HG03139 (cell line): Measurements from ENCODE around the gene TRIM7.
"Not testable (repeated sequence)": the region's sequence is repeated elsewhere in the genome, so short reads cannot be mapped to it uniquely, and the experiment has no call there.

Experiments used
- ATAC-seq: cut with Tn5 transposase; IDR thresholded peaks from one replicate; pipeline ENCODE4 v1.9.1; 2021; ENCODE audit not compliant: unreplicated experiment

TRIM7 gene

GRCh38 chr5:181214249-181214648 lies 9.3 kb upstream of the TRIM7 start:
- ATAC-seq: not testable (repeated sequence)

GRCh38 chr5:181212934-181213333 lies 7.9 kb upstream of the TRIM7 start:
- ATAC-seq: no peak

- no peak for ATAC-seq
Observed at GRCh38 chr5:181212080-181212479, 7.1 kb upstream of the TRIM7 start.

GRCh38 chr5:181211208-181211607 lies 6.2 kb upstream of the TRIM7 start:
- ATAC-seq: no peak

GRCh38 chr5:181210698-181211097 lies 5.7 kb upstream of the TRIM7 start:
- ATAC-seq: not testable (repeated sequence)

- ATAC-seq: not testable (repeated sequence)
Observed at GRCh38 chr5:181210148-181210547, 5.2 kb upstream of the TRIM7 start.

- not testable (repeated sequence) for ATAC-seq
Observed at GRCh38 chr5:181209006-181209405, 4.0 kb upstream of the TRIM7 start.

- no peak for ATAC-seq
Observed at GRCh38 chr5:181207960-181208253, 2.9 kb upstream of the TRIM7 start.

GRCh38 chr5:181207214-181207959 lies 2.4 kb upstream of the TRIM7 start:
- no peak for ATAC-seq

GRCh38 chr5:181205761-181206649 lies 1.0 kb upstream of the TRIM7 start:
- ATAC-seq: no peak

- no peak for ATAC-seq
Observed at GRCh38 chr5:181204113-181204825, 727 bp downstream of the TRIM7 start.

GRCh38 chr5:181203777-181204112 lies 1.3 kb downstream of the TRIM7 start:
- ATAC-seq: no peak

- ATAC-seq: no peak
Observed at GRCh38 chr5:181203093-181203711, 1.8 kb downstream of the TRIM7 start.

- no peak for ATAC-seq
Observed at GRCh38 chr5:181200816-181201215, 4.2 kb downstream of the TRIM7 start.

- ATAC-seq: no peak
Observed at GRCh38 chr5:181199881-181200638, 4.9 kb downstream of the TRIM7 start.

- peak; percentile 48 for ATAC-seq
Observed at GRCh38 chr5:181198905-181199519, 6.0 kb downstream of the TRIM7 start.

GRCh38 chr5:181198106-181198685 lies 6.8 kb downstream of the TRIM7 start:
- ATAC-seq: no peak

- ATAC-seq: no peak
Observed at GRCh38 chr5:181197326-181197951, 7.6 kb downstream of the TRIM7 start.

- no peak for ATAC-seq
Observed at GRCh38 chr5:181195249-181195761, 9.7 kb downstream of the TRIM7 start.
